Kidney (tissue), 14 donors: Measurements from ENCODE around the gene KIF4A. TPM values are rescaled to one million over a fixed set of nuclear protein-coding genes. Genes with fewer than 3 reads are reported as not detected.

ENCODE experiments used
- DNase-seq, 5 donors: peaks; one replicate each; pipeline ENCODE4 v3.0.0-alpha.2; 2013 to 2020
- FAIRE-seq: peaks from 2 replicates; lab custom pipeline; 2012; peaks lifted over from hg19 to GRCh38; lab: Jason Lieb, UNC
- H3K27ac ChIP-seq, 2 donors: one replicate each; pipeline ENCODE4 v1.7.0; 2013; ENCODE audit warnings: low read depth in 2 of 2, low read length in 2 of 2, inconsistent platforms in 1 of 2
- H3K27me3 ChIP-seq: one replicate; pipeline ENCODE4 v1.7.1; 2013; ENCODE audit warnings: low read length, inconsistent platforms; ENCODE audit not compliant: control insufficient read depth, insufficient read depth
- H3K36me3 ChIP-seq, 3 donors: one replicate each; pipeline versions ENCODE4 v1.7.0 to v1.7.1; 2013; ENCODE audit warnings: low read length in 3 of 3, control low read depth in 1 of 3, inconsistent platforms in 1 of 3; ENCODE audit not compliant: insufficient read depth in 3 of 3, control insufficient read depth in 2 of 3
- H3K4me1 ChIP-seq, 3 donors: one replicate each; pipeline versions ENCODE4 v1.7.0 to v1.7.1; 2013; ENCODE audit warnings: low read length in 3 of 3, inconsistent platforms in 1 of 3, low read depth in 1 of 3; ENCODE audit not compliant: control insufficient read depth in 2 of 3, insufficient read depth in 2 of 3
- H3K4me3 ChIP-seq, 3 donors: one replicate each; pipeline versions ENCODE4 v1.7.0 to v1.8.1; 2013; ENCODE audit warnings: low read length in 3 of 3, control low read depth in 1 of 3, inconsistent platforms in 1 of 3
- H3K9ac ChIP-seq, 3 donors: one replicate each; pipeline versions ENCODE4 v1.7.0 to v1.7.1; 2013; ENCODE audit warnings: low read length in 3 of 3, control low read depth in 1 of 3, inconsistent platforms in 1 of 3
- H3K9me3 ChIP-seq, 3 donors: one replicate each; pipeline versions ENCODE4 v1.7.0 to v1.7.1; 2013; ENCODE audit warnings: low read length in 3 of 3, control low read depth in 1 of 3, inconsistent platforms in 1 of 3; ENCODE audit not compliant: control insufficient read depth in 2 of 3, insufficient read depth in 1 of 3
- CTCF ChIP-seq: IDR thresholded peaks from 3 replicates; pipeline ENCODE4 v1.5.1; 2012; ENCODE audit warnings: mild to moderate bottlenecking, moderate library complexity, borderline replicate concordance; ENCODE audit not compliant: insufficient read depth; ENCODE audit errors: extremely low read depth
- intact Hi-C: fragments of 100-400 bp; cut with DNase I; formaldehyde crosslinking; loops from one replicate; pipeline ENCODE4 v1.11.1; 2022
- polyA plus RNA-seq: library from polyadenylated mRNA; stranded (reverse); fragments of 350-450 nt; fragmentation: Illumina TruSeq; extraction: RNeasy Lipid Tissue Mini Kit (QIAGEN cat#74804); gene quantifications from one replicate; pipeline ENCODE4 v1.2.3, GENCODE V29; 2014; ENCODE audit warnings: low read depth, low replicate concordance; ENCODE audit not compliant: insufficient read depth
- total RNA-seq: library from RNA; stranded (reverse); fragmentation: NEBNext Ultra II Directional; extraction: Animal tissue kit (Norgen Biotek cat#: 25700); gene quantifications from one replicate; pipeline ENCODE4 v1.2.1, GENCODE V29; 2021
- donor health status: control.
- donor health status: control.
- donor health status: control.
- donor health status: control.
- donor health status: control.
- donor health status: DM: yes; HTN: yes; CAD: no.
- donor health status: Normal renal cell carcinoma (clear cell type).

KIF4A gene
- total and polyA plus RNA-seq, 2 donors from 2014 or later = 0.13 to 0.35 TPM

GRCh38 chrX:70280573-70280972 lies 9.3 kb upstream of the KIF4A start:
- Histone ChIP-seq H3K36me3 (no peaks in the 10 kb centered on the region), H3K9me3 (no peaks in the 10 kb centered on the region), H3K4me3 (no peak overlapping the region), H3K9ac (no peak overlapping the region), H3K27me3 (no peaks in the 10 kb centered on the region), H3K4me1 (no peaks in the 10 kb centered on the region), H3K27ac (no peak overlapping the region)
- FAIRE-seq (no peak), DNase-seq (no peak)
- intact Hi-C loops = no loop called here
- no peak for TF ChIP-seq CTCF

- Histone ChIP-seq H3K9ac (no peak within 1 kb of the TSS), H3K27ac (no peak within 1 kb of the TSS), H3K27me3 (no peaks in the 10 kb centered on the region), H3K9me3 (no peaks in the 10 kb centered on the region), H3K4me3 (no peak within 1 kb of the TSS), H3K4me1 (no peaks in the 10 kb centered on the region), H3K36me3 (no peaks in the 10 kb centered on the region)
- no peak for DNase-seq
- TF ChIP-seq CTCF = no peak
- no peak for FAIRE-seq
- intact Hi-C loops = no loop called here
These were observed 8.0 kb upstream of the KIF4A start, which contains the start of gene RAB41 for GRCh38 chrX:70281951-70282350. RAB41 (plus strand) TSS chrX:70282172; CDS start chrX:70282218, 46 bp downstream.

- FAIRE-seq (no peak), DNase-seq (no peak)
- no peak overlapping the region for H3K27ac ChIP-seq
- no peaks in the 10 kb centered on the region for H3K36me3 ChIP-seq
- H3K27me3 ChIP-seq = no peaks in the 10 kb centered on the region
- intact Hi-C loops = no loop called here
- TF ChIP-seq CTCF = no peak
- no peaks in the 10 kb centered on the region for H3K9me3 ChIP-seq
- peaks cover 0 to 6% (median 5%) of the 10 kb centered on the region in 3 donors for H3K4me1 ChIP-seq
- peak overlapping the region; percentile 79 to 84 (median 80) for H3K4me3 ChIP-seq
- H3K9ac ChIP-seq = peak overlapping the region; percentile 24 to 78 (median 61)
These were observed 624 bp upstream of the KIF4A start for GRCh38 chrX:70289168-70289792.

- Histone ChIP-seq H3K36me3 (no peaks in the 10 kb centered on the region), H3K4me1 (peaks cover 0 to 6% (median 5%) of the 10 kb centered on the region in 3 donors), H3K27ac (no peak overlapping the region), H3K4me3 (no peak overlapping the region), H3K9ac (no peak overlapping the region), H3K27me3 (no peaks in the 10 kb centered on the region), H3K9me3 (no peaks in the 10 kb centered on the region)
- TF ChIP-seq CTCF = no peak
- intact Hi-C loops = no loop called here
- no peak for FAIRE-seq
- DNase-seq = no peak
These were observed 2.9 kb downstream of the KIF4A start for GRCh38 chrX:70292788-70293187.
